Measurements from ENCODE around the gene SMC1B. TPM values are rescaled to one million over a fixed set of nuclear protein-coding genes. Genes with fewer than 3 reads are reported as not detected.

The SMC1B gene
- total and polyA plus RNA-seq, 2 of the 8 experiments (the other 6 are each of a cell fraction or from before 2014, with no cell fraction given): 0.02 TPM; not detected in 1

- no peaks in the 10 kb centered on the region for H3K23me2 ChIP-seq (ENCODE audit: low read depth, low read length)
- no peak overlapping the region for H4K8ac ChIP-seq (ENCODE audit: extremely low read depth, insufficient read depth, low read length)
- ChIA-PET POLR2A (ENCODE audit: partially characterized antibody) (interaction anchor here (1.4 kb wide), 1 partner anchor 9 kb away, joined by 5 read pairs; the partner anchor contains the start of gene FAM118A), CTCF (ENCODE audit: partially characterized antibody) (interaction anchor here (0.7 to 1.6 kb wide), 7 partner anchors 12 to 153 kb away, joined by 3 to 5 read pairs (median 3); no protein-coding TSS in a partner anchor)
- H3K79me2 ChIP-seq (ENCODE audit: control insufficient read depth in 1 of 2, insufficient read depth in 2 of 2, low read length in 2 of 2): peaks cover 0 to 49% of the 10 kb centered on the region in 2 experiments; a peak in 3 of 4 replicates
- no peak overlapping the region for H2BK5ac ChIP-seq (ENCODE audit: low read depth, low read length)
- H3K4me1 ChIP-seq (replicated peaks in 1 of 4; ENCODE audit: control insufficient read depth in 3 of 4, insufficient read depth in 4 of 4, low read length in 3 of 4): no peaks in the 10 kb centered on the region; a peak in 3 of 7 replicates
- H3K4me2 ChIP-seq (ENCODE audit: insufficient read depth in 1 of 2, low read depth in 2 of 2, low read length in 2 of 2): no peak overlapping the region
- 95% methylated on average over 12 of the region's 12 CpGs; no CpG with 5 or more reads in 1 of the 2 experiments for WGBS, 2 experiments (ENCODE audit: extremely low coverage in 1 of 2, insufficient coverage in 1 of 2, insufficient read length in 1 of 2, insufficient replicate concordance in 2 of 2, low coverage in 1 of 2, low lambda C conversion rate in 2 of 2, missing lambda C conversion rate in 1 of 2)
- H4K20me1 ChIP-seq (replicated peaks in 1 of 2; ENCODE audit: control insufficient read depth in 1 of 2, insufficient read depth in 2 of 2, low read length in 2 of 2): peaks cover 0 to 12% of the 10 kb centered on the region in 2 experiments
- no peak overlapping the region for H4K91ac ChIP-seq (replicated peaks; ENCODE audit: insufficient read length, low read length)
- no peak overlapping the region for H3K4me3 ChIP-seq (ENCODE audit: extremely low read depth in 1 of 4, insufficient read depth in 2 of 4, low read depth in 3 of 4, low read length in 4 of 4)
- H3K79me1 ChIP-seq (ENCODE audit: low read depth, low read length): peaks cover 8% of the 10 kb centered on the region
- no peak for FAIRE-seq
- H2BK15ac ChIP-seq (ENCODE audit: low read length): no peak overlapping the region
- no peak overlapping the region for H2BK120ac ChIP-seq (replicated peaks; ENCODE audit: low read depth, low read length)
- H3K18ac ChIP-seq (ENCODE audit: extremely low read depth, low read length): no peak overlapping the region
- no peak overlapping the region for H3K27ac ChIP-seq (ENCODE audit: low read depth, low read length)
- H3K4ac ChIP-seq (replicated peaks; ENCODE audit: insufficient read length, low read depth, low read length): no peak overlapping the region
- H3K36me3 ChIP-seq (ENCODE audit: control insufficient read depth in 2 of 4, insufficient read depth in 4 of 4, low read length in 3 of 4): peaks cover 0 to 10% (median 3%) of the 10 kb centered on the region in 4 experiments; a peak in 4 of 8 replicates
- H4K5ac ChIP-seq (ENCODE audit: insufficient read length, low read depth, low read length): no peak overlapping the region
- no peak overlapping the region for H3K14ac ChIP-seq (ENCODE audit: insufficient read length)
- no peak overlapping the region for H3K56ac ChIP-seq (replicated peaks; ENCODE audit: insufficient read length, low read depth, low read length)
- no peaks in the 10 kb centered on the region for H3K27me3 ChIP-seq (replicated peaks in 1 of 4; ENCODE audit: control insufficient read depth in 3 of 4, extremely low read depth in 1 of 4, insufficient read depth in 3 of 4, low read length in 3 of 4)
- no peak overlapping the region for H2BK20ac ChIP-seq (ENCODE audit: low read length)
- H2BK12ac ChIP-seq (ENCODE audit: low read depth, low read length): no peak overlapping the region
- no peak overlapping the region for H2AK5ac ChIP-seq (ENCODE audit: low read depth, low read length)
- no peak overlapping the region for H3K23ac ChIP-seq (ENCODE audit: insufficient read length)
- no peak for DNase-seq (ENCODE audit: low read depth in 1 of 2, low spot score in 2 of 2)
- 0 out of 7 replicates have a peak overlapping the region, but pooled peaks of 1 of the 4 experiments have one; percentile 21 for H3K9ac ChIP-seq (replicated peaks in 1 of 4; ENCODE audit: extremely low read depth in 1 of 4, low read depth in 3 of 4, low read length in 3 of 4)
- no peaks in the 10 kb centered on the region for H3K9me3 ChIP-seq (ENCODE audit: insufficient read depth in 2 of 2, low read depth in 1 of 2, low read length in 1 of 2)
- no peak overlapping the region for H2AFZ ChIP-seq (ENCODE audit: low read length)
- TF ChIP-seq KDM5A (IDR thresholded peaks at IDR 0.05; ENCODE audit: low read length) (no peak), NRF1 (IDR thresholded peaks at IDR 0.05; ENCODE audit: low read depth, low read length) (no peak), ATF2 (IDR thresholded peaks at IDR 0.05; ENCODE audit: low read length) (no peak), POU5F1 (IDR thresholded peaks at IDR 0.05; ENCODE audit: low read depth, low read length) (no peak), TBP (IDR thresholded peaks at IDR 0.05; ENCODE audit: low read depth, low read length) (no peak)
Observed at GRCh38 chr22:45318558-45319323, 94.7 kb downstream of the SMC1B start.
